ENCODE results near the gene FAM156B.
"Not testable (repeated sequence)": the region's sequence is repeated elsewhere in the genome, so short reads cannot be mapped to it uniquely, and the experiment has no call there.

Gene FAM156B

GRCh38 chrX:52896855-52897709, at the start of gene FAM156B:
FAM156B (plus strand) TSS chrX:52897330; CDS start chrX:52907226, 9,896 bp downstream.
- not testable (repeated sequence) for DNase-seq (ENCODE audit: low read depth, low spot score)

GRCh38 chrX:52852110-52852860, 44.8 kb upstream of the FAM156B start:
- no peak for DNase-seq (ENCODE audit: low read depth, low spot score)

GRCh38 chrX:52856991-52857525, 40.1 kb upstream of the FAM156B start:
- DNase-seq (ENCODE audit: low read depth, low spot score): not testable (repeated sequence)

- DNase-seq (ENCODE audit: low read depth, low spot score): no peak
These were observed 31.7 kb upstream of the FAM156B start for GRCh38 chrX:52865343-52865998.

GRCh38 chrX:52867610-52868348, 29.4 kb upstream of the FAM156B start, which contains the start of gene XAGE3:
XAGE3 (minus strand) TSS chrX:52868083; CDS start chrX:52867133, 950 bp downstream.
- peak; percentile 5 for DNase-seq (ENCODE audit: low read depth, low spot score)

- no peak for DNase-seq (ENCODE audit: low read depth, low spot score)
These were observed 27.1 kb upstream of the FAM156B start for GRCh38 chrX:52870046-52870445.

- DNase-seq (ENCODE audit: low read depth, low spot score): not testable (repeated sequence)
These were observed 23.3 kb upstream of the FAM156B start for GRCh38 chrX:52873825-52874224.

GRCh38 chrX:52874661-52875060, 22.5 kb upstream of the FAM156B start:
- no peak for DNase-seq (ENCODE audit: low read depth, low spot score)

- DNase-seq (ENCODE audit: low read depth, low spot score): peak; percentile 3
These were observed 21.7 kb upstream of the FAM156B start for GRCh38 chrX:52875436-52875835.

GRCh38 chrX:52876386-52876785, 20.7 kb upstream of the FAM156B start:
- not testable (repeated sequence) for DNase-seq (ENCODE audit: low read depth, low spot score)

GRCh38 chrX:52887459-52887858, 9.7 kb upstream of the FAM156B start:
- not testable (repeated sequence) for DNase-seq (ENCODE audit: low read depth, low spot score)

GRCh38 chrX:52888090-52888489, 9.0 kb upstream of the FAM156B start:
- DNase-seq (ENCODE audit: low read depth, low spot score): not testable (repeated sequence)

- not testable (repeated sequence) for DNase-seq (ENCODE audit: low read depth, low spot score)
These were observed 692 bp upstream of the FAM156B start for GRCh38 chrX:52896438-52896837.

- not testable (repeated sequence) for DNase-seq (ENCODE audit: low read depth, low spot score)
These were observed 8.4 kb downstream of the FAM156B start for GRCh38 chrX:52905531-52905930.

GRCh38 chrX:52906072-52906471, 8.9 kb downstream of the FAM156B start:
- DNase-seq (ENCODE audit: low read depth, low spot score): not testable (repeated sequence)

- not testable (repeated sequence) for DNase-seq (ENCODE audit: low read depth, low spot score)
These were observed 10.0 kb downstream of the FAM156B start for GRCh38 chrX:52907137-52907536.

GRCh38 chrX:52907900-52908299, 10.8 kb downstream of the FAM156B start:
- DNase-seq (ENCODE audit: low read depth, low spot score): not testable (repeated sequence)

- not testable (repeated sequence) for DNase-seq (ENCODE audit: low read depth, low spot score)
These were observed 12.3 kb downstream of the FAM156B start for GRCh38 chrX:52909313-52909969.

GRCh38 chrX:52913681-52914080, 16.6 kb downstream of the FAM156B start:
- not testable (repeated sequence) for DNase-seq (ENCODE audit: low read depth, low spot score)

- DNase-seq (ENCODE audit: low read depth, low spot score): not testable (repeated sequence)
These were observed 17.6 kb downstream of the FAM156B start for GRCh38 chrX:52914704-52915103.

Data from ELF-1 (cell line).